Endothelial cell of umbilical vein (primary cell): ENCODE measurements around the gene ETDC. TPM values are rescaled to one million over a fixed set of nuclear protein-coding genes. Genes with fewer than 3 reads are reported as not detected.

Experiments used
- BruUV-seq: library from RNA; stranded (reverse); fragments of 400-500 nt; replicated peaks from 2 replicates; lab custom pipeline; 2021; lab: Mats Ljungman, UMichigan
- CTCF ChIA-PET: fragments of 300-600, 350-600 bp; sonication (Branson Sonifier 250); formaldehyde crosslinking; loops from one replicate; lab custom pipeline; 2021; ENCODE audit warnings: antibody characterized with exemption, inconsistent platforms; lab: Charles Lee
- POLR2A ChIA-PET: fragments of 300-600, 350-600 bp; sonication (Branson Sonifier 250); formaldehyde crosslinking; loops from one replicate; lab custom pipeline; 2021; ENCODE audit warnings: antibody characterized with exemption, inconsistent platforms; lab: Charles Lee
- DNase-seq: peaks from one replicate; pipeline ENCODE4 v3.0.0-alpha.2; 2011; ENCODE audit warnings: low read depth, low spot score
- FAIRE-seq: peaks from 2 replicates; lab custom pipeline; 2011; peaks lifted over from hg19 to GRCh38; lab: Jason Lieb, UNC
- H2AFZ ChIP-seq: 2 replicates; pipeline ENCODE4 v1.6.0; 2012; ENCODE audit warnings: low read depth, low read length, control low read depth, inconsistent platforms
- H3K27ac ChIP-seq: 2 replicates; pipeline ENCODE4 v1.5.1; 2011; ENCODE audit warnings: low read depth, mild to moderate bottlenecking, control low read depth, low read length, moderate library complexity; ENCODE audit not compliant: insufficient read depth
- H3K27me3 ChIP-seq, 2 experiments: 2 replicates each; pipeline versions ENCODE4 v1.6.0 to v1.6.1; 2011; ENCODE audit warnings: low read length in 2 of 2, mixed read lengths in 1 of 2; ENCODE audit not compliant: control insufficient read depth in 2 of 2, insufficient read depth in 2 of 2
- H3K36me3 ChIP-seq, 2 experiments: 2 replicates in 1 of 2; 3 replicates in 1 of 2; pipeline ENCODE4 v1.5.1; 2011; ENCODE audit warnings: low read length in 2 of 2, mild to moderate bottlenecking in 1 of 2, moderate library complexity in 1 of 2; ENCODE audit not compliant: control insufficient read depth in 2 of 2, insufficient read depth in 2 of 2; ENCODE audit errors: extremely low read depth in 1 of 2
- H3K4me1 ChIP-seq: 3 replicates; pipeline ENCODE4 v1.5.1; 2011; ENCODE audit warnings: mild to moderate bottlenecking, low read length; ENCODE audit not compliant: control insufficient read depth, insufficient read depth; ENCODE audit errors: extremely low read depth
- H3K4me2 ChIP-seq: 2 replicates; pipeline ENCODE4 v1.6.1; 2011; ENCODE audit warnings: low read length, control low read depth, mixed read lengths; ENCODE audit not compliant: insufficient read depth
- H3K4me3 ChIP-seq, 3 experiments: fragments of 200-600 bp in 1 of 3; sonication (generic), shearing (Covaris generic) in 1 of 3; replicated peaks in 1 of 3; 2 replicates each; pipeline ENCODE4 v1.5.1; 2011 to 2016; ENCODE audit warnings: control low read depth in 3 of 3, low read length in 3 of 3, mild to moderate bottlenecking in 2 of 3, inconsistent platforms in 1 of 3, low read depth in 1 of 3, moderate library complexity in 1 of 3; ENCODE audit not compliant: insufficient read depth in 1 of 3
- H3K79me2 ChIP-seq: 2 replicates; pipeline ENCODE4 v1.6.0; 2012; ENCODE audit warnings: low read length, inconsistent platforms; ENCODE audit not compliant: control insufficient read depth, insufficient read depth
- H3K9ac ChIP-seq: replicated peaks from 2 replicates; pipeline ENCODE3; 2011; ENCODE audit warnings: low read length, control low read depth; ENCODE audit not compliant: insufficient read depth; ENCODE audit errors: extremely low read depth
- H3K9me1 ChIP-seq: replicated peaks from 3 replicates; pipeline ENCODE4 v1.6.0; 2011; ENCODE audit warnings: mild to moderate bottlenecking, low read length; ENCODE audit not compliant: control insufficient read depth, insufficient read depth; ENCODE audit errors: extremely low read depth
- H3K9me3 ChIP-seq: replicated peaks from 2 replicates; pipeline ENCODE4 v1.5.1; 2012; ENCODE audit warnings: low read length, inconsistent platforms; ENCODE audit not compliant: control insufficient read depth, insufficient read depth
- H4K20me1 ChIP-seq: replicated peaks from 2 replicates; pipeline ENCODE3; 2011; ENCODE audit warnings: mild to moderate bottlenecking, low read length; ENCODE audit not compliant: control insufficient read depth, insufficient read depth; ENCODE audit errors: extremely low read depth
- CTCF ChIP-seq, 2 donors: IDR thresholded peaks; 1 replicate in 1 of 2; 2 replicates in 1 of 2; pipeline ENCODE4 v1.5.1; 2011; ENCODE audit warnings: low read length in 2 of 2, mild to moderate bottlenecking in 2 of 2, moderate library complexity in 2 of 2, control low read depth in 1 of 2, inconsistent platforms in 1 of 2, low read depth in 1 of 2; ENCODE audit not compliant: insufficient read depth in 1 of 2; ENCODE audit errors: extremely low read depth in 1 of 2
- EZH2 ChIP-seq: IDR thresholded peaks from 2 replicates; pipeline ENCODE4 v1.6.1; 2012; ENCODE audit warnings: borderline replicate concordance, low read depth, mild to moderate bottlenecking, moderate library complexity, low read length, inconsistent platforms; ENCODE audit not compliant: severe bottlenecking
- FOS ChIP-seq: IDR thresholded peaks from 2 replicates; pipeline ENCODE4 v1.6.1; 2011; ENCODE audit warnings: mild to moderate bottlenecking, low read length, moderate library complexity, borderline replicate concordance; ENCODE audit not compliant: insufficient read depth
- GATA2 ChIP-seq: IDR thresholded peaks from 2 replicates; pipeline ENCODE4 v1.7.0; 2011; ENCODE audit warnings: low read depth, mild to moderate bottlenecking, moderate library complexity, mixed read lengths, low read length; ENCODE audit not compliant: insufficient read length, insufficient read depth
- JUN ChIP-seq: IDR thresholded peaks from 2 replicates; pipeline ENCODE4 v1.6.1; 2011; ENCODE audit warnings: borderline replicate concordance, low read depth; ENCODE audit not compliant: insufficient read length, insufficient read depth
- MAX ChIP-seq: IDR thresholded peaks from 2 replicates; pipeline ENCODE4 v1.6.1; 2011; ENCODE audit not compliant: insufficient read depth, insufficient read length
- MYC ChIP-seq: IDR thresholded peaks from one replicate; pipeline ENCODE4 v1.6.1; 2011; ENCODE audit warnings: mild to moderate bottlenecking, low read depth, low read length
- POLR2A ChIP-seq: IDR thresholded peaks from 2 replicates; pipeline ENCODE4 v1.6.1; 2012; ENCODE audit warnings: low read depth, mild to moderate bottlenecking, control low read depth, low read length
- POLR2AphosphoS5 ChIP-seq: IDR thresholded peaks from 2 replicates; pipeline ENCODE4 v1.6.1; 2012; ENCODE audit warnings: low read depth, mild to moderate bottlenecking, control low read depth, low read length, moderate library complexity; ENCODE audit not compliant: insufficient read depth
- dilution Hi-C: fragments of 300-500 bp; cut with MboI; formaldehyde crosslinking; loops from one replicate; pipeline ENCODE4 v1.15.0; 2019; ENCODE audit warnings: low sequenced_read_pairs; ENCODE audit not compliant: extremely low pct_ligation_motif_present
- intact Hi-C: fragments of 100-400 bp; cut with micrococcal nuclease; formaldehyde crosslinking; loops from one replicate; pipeline ENCODE4 v1.10.0; 2022
- polyA plus RNA-seq, 4 experiments: library from polyadenylated mRNA; depleted of rRNA in 3 of 4; stranded (reverse) in 3 of 4; unstranded in 1 of 4; fragments of >200 nt; gene quantifications; 2 replicates each; pipeline versions ENCODE4 v1.2.1 to v1.2.3, GENCODE V29; 2011 to 2012; ENCODE audit warnings: missing spikeins in 1 of 4
- total RNA-seq: library from RNA; stranded (reverse); gene quantifications from 2 replicates; pipeline ENCODE4 v1.2.3, GENCODE V29; 2021

Gene ETDC
- total and polyA plus RNA-seq, 2 donors (not counting 3 experiments of a cell fraction or from before 2014, with no cell fraction given): not detected

GRCh38 chrX:135273162-135273561, 36.1 kb upstream of the ETDC start:
- dilution Hi-C loops: no loop called here
- H3K9ac ChIP-seq: no peak overlapping the region
- no peaks in the 10 kb centered on the region for H3K9me1 ChIP-seq
- H3K4me2 ChIP-seq: no peak overlapping the region
- no peak for DNase-seq
- H4K20me1 ChIP-seq: no peaks in the 10 kb centered on the region
- no peak overlapping the region for H3K4me3 ChIP-seq
- no TSS peak for BruUV-seq
- no peaks in the 10 kb centered on the region for H3K79me2 ChIP-seq
- no peaks in the 10 kb centered on the region for H3K36me3 ChIP-seq
- no peak overlapping the region for H2AFZ ChIP-seq
- H3K27me3 ChIP-seq: no peaks in the 10 kb centered on the region
- no peak for TF ChIP-seq CTCF (IDR thresholded peaks at IDR 0.05; ENCODE audit: extremely low read depth in 1 of 2, insufficient read depth in 1 of 2, low read depth in 1 of 2, low read length in 2 of 2)
- TF ChIP-seq MAX: no peak
- no peak for TF ChIP-seq GATA2
- TF ChIP-seq POLR2AphosphoS5: no peak
- no peak for TF ChIP-seq JUN
- no peak for TF ChIP-seq POLR2A
- no peak for TF ChIP-seq EZH2
- no peak for TF ChIP-seq MYC
- TF ChIP-seq FOS: no peak
- no peak overlapping the region for H3K27ac ChIP-seq
- ChIA-PET POLR2A (no interaction called here), CTCF (no interaction called here)
- H3K9me3 ChIP-seq: no peaks in the 10 kb centered on the region
- intact Hi-C loops: no loop called here
- no peak for FAIRE-seq
- no peaks in the 10 kb centered on the region for H3K4me1 ChIP-seq
